IMR-90 (cell line): Measurements from ENCODE around the gene SOX6. TPM values are rescaled to one million over a fixed set of nuclear protein-coding genes. Genes with fewer than 3 reads are reported as not detected.

Source experiments
- ATAC-seq: fragments of 200-7000 bp; cut with Tn5 transposase; 2 replicates; pipeline ENCODE4 v1.9.1; 2020; ENCODE audit warnings: low read depth, mild to moderate bottlenecking, moderate library complexity
- BruUV-seq: library from RNA; stranded (reverse); fragments of 400-500 nt; replicated peaks from 2 replicates; lab custom pipeline; 2021; lab: Mats Ljungman, UMichigan
- CTCF ChIA-PET: fragments of 300-600 bp; formaldehyde crosslinking; extraction: SDS; loops from one replicate; lab custom pipeline; 2021; ENCODE audit warnings: antibody characterized with exemption; lab: Yijun Ruan, JAX
- POLR2A ChIA-PET: fragments of 300-600 bp; sonication (Branson Sonifier 250); formaldehyde crosslinking; loops from one replicate; lab custom pipeline; 2022; ENCODE audit warnings: antibody characterized with exemption; ENCODE audit not compliant: unreplicated experiment; lab: Charles Lee
- DNase-seq: peaks from one replicate; pipeline ENCODE4 v3.0.0; 2013
- H2AFZ ChIP-seq: replicated peaks from 2 replicates; pipeline ENCODE3; 2013; ENCODE audit warnings: low read length, mild to moderate bottlenecking; ENCODE audit not compliant: poor library complexity
- H2AK5ac ChIP-seq: 2 replicates; pipeline ENCODE4 v1.6.1; 2013; ENCODE audit warnings: low read depth, low read length, inconsistent platforms
- H2AK9ac ChIP-seq: replicated peaks from 2 replicates; pipeline ENCODE3; 2013; ENCODE audit warnings: mild to moderate bottlenecking, low read depth, low read length, moderate library complexity; ENCODE audit not compliant: poor library complexity
- H2BK120ac ChIP-seq: 2 replicates; pipeline ENCODE4 v1.6.1; 2013; ENCODE audit warnings: low read depth, low read length, inconsistent platforms
- H2BK15ac ChIP-seq: 3 replicates; pipeline ENCODE4 v1.6.1; 2013; ENCODE audit warnings: low read depth, low read length, inconsistent platforms
- H2BK20ac ChIP-seq: 2 replicates; pipeline ENCODE4 v1.6.1; 2013; ENCODE audit warnings: low read depth, mild to moderate bottlenecking, inconsistent platforms, low read length, moderate library complexity
- H2BK5ac ChIP-seq: 2 replicates; pipeline ENCODE4 v1.6.1; 2013; ENCODE audit warnings: mild to moderate bottlenecking, low read depth, low read length, inconsistent platforms; ENCODE audit not compliant: poor library complexity, severe bottlenecking
- H3K14ac ChIP-seq: replicated peaks from 2 replicates; pipeline ENCODE4 v1.6.1; 2013; ENCODE audit warnings: low read depth, low read length, inconsistent platforms
- H3K18ac ChIP-seq: 2 replicates; pipeline ENCODE4 v1.6.1; 2013; ENCODE audit warnings: low read depth, low read length, control low read depth
- H3K23ac ChIP-seq: 2 replicates; pipeline ENCODE4 v1.6.1; 2013; ENCODE audit warnings: low read depth, low read length, inconsistent platforms
- H3K27ac ChIP-seq: 2 replicates; pipeline ENCODE4 v1.5.1; 2013; ENCODE audit warnings: mild to moderate bottlenecking, control low read depth, low read length; ENCODE audit not compliant: insufficient read depth
- H3K27me3 ChIP-seq: 2 replicates; pipeline ENCODE4 v1.6.1; 2013; ENCODE audit warnings: low read length; ENCODE audit not compliant: control insufficient read depth, insufficient read depth
- H3K36me3 ChIP-seq: 2 replicates; pipeline ENCODE4 v1.6.1; 2013; ENCODE audit warnings: low read length, mixed read lengths; ENCODE audit not compliant: control insufficient read depth, insufficient read depth
- H3K4ac ChIP-seq: 2 replicates; pipeline ENCODE4 v1.6.1; 2013; ENCODE audit warnings: low read depth, low read length, inconsistent platforms
- H3K4me1 ChIP-seq: 2 replicates; pipeline ENCODE4 v1.6.1; 2013; ENCODE audit warnings: low read length, mixed read lengths; ENCODE audit not compliant: control insufficient read depth, insufficient read depth
- H3K4me2 ChIP-seq: 2 replicates; pipeline ENCODE4 v1.6.1; 2013; ENCODE audit warnings: low read depth, mild to moderate bottlenecking, control low read depth, low read length, moderate library complexity
- H3K4me3 ChIP-seq: 2 replicates; pipeline ENCODE4 v1.5.1; 2013; ENCODE audit warnings: low read depth, mild to moderate bottlenecking, control low read depth, low read length, moderate library complexity; ENCODE audit not compliant: insufficient read depth
- H3K56ac ChIP-seq: 2 replicates; pipeline ENCODE4 v1.6.1; 2013; ENCODE audit warnings: low read length, inconsistent platforms; ENCODE audit not compliant: insufficient read depth; ENCODE audit errors: extremely low read depth
- H3K79me1 ChIP-seq, 2 experiments: 2 replicates each; pipeline ENCODE4 v1.6.1; 2013; ENCODE audit warnings: low read length in 2 of 2, inconsistent platforms in 1 of 2, low read depth in 1 of 2
- H3K9ac ChIP-seq: 2 replicates; pipeline ENCODE4 v1.6.1; 2013; ENCODE audit warnings: low read depth, low read length, control low read depth
- H3K9me1 ChIP-seq: 2 replicates; pipeline ENCODE4 v1.6.1; 2013; ENCODE audit warnings: low read length, inconsistent platforms; ENCODE audit not compliant: insufficient read depth
- H3K9me3 ChIP-seq: 2 replicates; pipeline ENCODE4 v1.6.1; 2013; ENCODE audit warnings: low read length; ENCODE audit not compliant: control insufficient read depth, insufficient read depth
- H4K20me1 ChIP-seq: 2 replicates; pipeline ENCODE4 v1.6.1; 2013; ENCODE audit warnings: low read length, inconsistent platforms; ENCODE audit not compliant: insufficient read depth
- H4K5ac ChIP-seq: 2 replicates; pipeline ENCODE4 v1.6.1; 2013; ENCODE audit warnings: mild to moderate bottlenecking, low read depth, low read length, control low read depth
- H4K8ac ChIP-seq, 2 experiments: 2 replicates each; pipeline ENCODE4 v1.6.1; 2013; ENCODE audit warnings: low read depth in 2 of 2, low read length in 2 of 2, control low read depth in 1 of 2, inconsistent platforms in 1 of 2
- H4K91ac ChIP-seq: 2 replicates; pipeline ENCODE4 v1.6.1; 2013; ENCODE audit warnings: low read depth, low read length, inconsistent platforms; ENCODE audit not compliant: insufficient read depth
- FOS ChIP-seq: fragments of 150-350 bp; IDR thresholded peaks from 2 replicates; pipeline ENCODE4 v1.6.1; 2016; ENCODE audit warnings: low read depth, low read length
- MAFK ChIP-seq: IDR thresholded peaks from 2 replicates; pipeline ENCODE4 v1.6.1; 2012; ENCODE audit warnings: low read depth, low read length, improper control_type of control experiment
- RFX5 ChIP-seq: IDR thresholded peaks from 2 replicates; pipeline ENCODE4 v1.8.0; 2012; ENCODE audit warnings: low read depth, mild to moderate bottlenecking, low read length, moderate library complexity
- SMC3 ChIP-seq: fragments of 150-350 bp; IDR thresholded peaks from 2 replicates; pipeline ENCODE4 v1.6.1; 2016; ENCODE audit warnings: low read depth, mild to moderate bottlenecking, antibody characterized with exemption, low read length, moderate library complexity
- WGBS, 2 experiments: methylation state at CpG; one replicate each; pipeline versions ENCODE4 v1.1.5 to v1.1.7; 2013; ENCODE audit warnings: missing lambda C conversion rate in 2 of 2; ENCODE audit not compliant: insufficient read length in 1 of 2; ENCODE audit errors: extremely low coverage in 2 of 2; 5-methylcytosine and 5-hydroxymethylcytosine counted together
- dilution Hi-C: fragments of 300-500 bp; cut with HindIII; formaldehyde crosslinking; loops from one replicate; pipeline ENCODE4 v1.14.3; 2018; ENCODE audit warnings: low sequenced_read_pairs; ENCODE audit not compliant: unreplicated experiment
- in situ Hi-C: fragments of 300-500 bp; cut with MboI; formaldehyde crosslinking; loops from 3 replicates; pipeline ENCODE4 v1.14.3; 2019; ENCODE audit warnings: low sequenced_read_pairs, inconsistent platforms, mixed read lengths
- intact Hi-C: fragments of 100-400 bp; cut with micrococcal nuclease; formaldehyde crosslinking; loops from 2 replicates; pipeline ENCODE4 v1.10.0; 2022
- polyA plus RNA-seq, 3 experiments: library from polyadenylated mRNA; depleted of rRNA; stranded (reverse); fragments of >200 nt; gene quantifications; 2 replicates each; pipeline ENCODE4 v1.2.3, GENCODE V29; 2012; ENCODE audit warnings: low replicate concordance in 1 of 3
- total RNA-seq: library from RNA; depleted of rRNA; stranded (reverse); fragments of >200 nt; gene quantifications from 2 replicates; pipeline ENCODE4 v1.2.3, GENCODE V29; 2012

The SOX6 gene
- total and polyA plus RNA-seq, 2 of the 4 experiments (the other 2 are of a cell fraction): 1.7 to 7.7 TPM

DNA sequence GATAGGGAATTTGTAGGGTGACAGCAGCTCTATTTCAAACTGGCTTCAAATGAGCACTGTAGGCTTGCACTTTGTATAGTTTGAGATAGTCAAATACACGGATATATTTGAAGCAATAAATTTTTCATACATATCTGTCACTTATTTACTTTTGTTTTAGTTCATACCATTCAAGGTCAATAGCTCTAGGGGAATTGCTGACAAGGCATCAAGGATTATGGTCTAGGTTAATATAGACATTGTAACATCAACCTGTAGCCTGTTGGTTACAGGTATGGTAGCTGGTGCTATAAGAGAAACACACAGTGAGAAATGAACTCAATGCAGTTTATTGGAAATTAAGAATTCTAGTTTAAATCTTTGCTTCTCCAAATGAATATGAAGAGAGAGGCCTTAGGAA, 267.6 kb downstream of the SOX6 start:
- intact Hi-C loops (no loop called here), in situ Hi-C loops (no loop called here), dilution Hi-C loops (no loop called here)
- Histone ChIP-seq H2AFZ (no peak overlapping the region), H3K56ac (no peak overlapping the region), H3K14ac (no peak overlapping the region), H3K27ac (no peak overlapping the region), H3K9ac (no peak overlapping the region), H3K36me3 (no peaks in the 10 kb centered on the region), H3K4ac (no peak overlapping the region), H3K9me3 (no peaks in the 10 kb centered on the region), H3K9me1 (no peaks in the 10 kb centered on the region), H4K20me1 (no peaks in the 10 kb centered on the region), H3K27me3 (no peaks in the 10 kb centered on the region), H3K79me1 (no peaks in the 10 kb centered on the region), H2BK15ac (no peak overlapping the region), H4K5ac (no peak overlapping the region), H3K4me3 (no peak overlapping the region), H2AK5ac (no peak overlapping the region), H2BK120ac (no peak overlapping the region), H4K8ac (no peak overlapping the region), H3K18ac (no peak overlapping the region), H3K4me2 (no peak overlapping the region), H3K4me1 (no peaks in the 10 kb centered on the region), H2BK20ac (no peak overlapping the region), H2BK5ac (no peak overlapping the region), H3K23ac (no peak overlapping the region), H2AK9ac (no peak overlapping the region), H4K91ac (no peak overlapping the region)
- ChIA-PET CTCF (no interaction called here), POLR2A (no interaction called here)
- no TSS peak for BruUV-seq
- ATAC-seq (no peak), DNase-seq (no peak)
- WGBS, 2 experiments: no CpG with 5 or more reads among the region's 1 CpG
- TF ChIP-seq SMC3: no peak
- no peak for TF ChIP-seq RFX5
- peak; percentile 31; the same call in 1 of the 2 replicates for TF ChIP-seq MAFK
- no peak for TF ChIP-seq FOS
